Measurements from ENCODE around the gene HRH3.

DNA sequence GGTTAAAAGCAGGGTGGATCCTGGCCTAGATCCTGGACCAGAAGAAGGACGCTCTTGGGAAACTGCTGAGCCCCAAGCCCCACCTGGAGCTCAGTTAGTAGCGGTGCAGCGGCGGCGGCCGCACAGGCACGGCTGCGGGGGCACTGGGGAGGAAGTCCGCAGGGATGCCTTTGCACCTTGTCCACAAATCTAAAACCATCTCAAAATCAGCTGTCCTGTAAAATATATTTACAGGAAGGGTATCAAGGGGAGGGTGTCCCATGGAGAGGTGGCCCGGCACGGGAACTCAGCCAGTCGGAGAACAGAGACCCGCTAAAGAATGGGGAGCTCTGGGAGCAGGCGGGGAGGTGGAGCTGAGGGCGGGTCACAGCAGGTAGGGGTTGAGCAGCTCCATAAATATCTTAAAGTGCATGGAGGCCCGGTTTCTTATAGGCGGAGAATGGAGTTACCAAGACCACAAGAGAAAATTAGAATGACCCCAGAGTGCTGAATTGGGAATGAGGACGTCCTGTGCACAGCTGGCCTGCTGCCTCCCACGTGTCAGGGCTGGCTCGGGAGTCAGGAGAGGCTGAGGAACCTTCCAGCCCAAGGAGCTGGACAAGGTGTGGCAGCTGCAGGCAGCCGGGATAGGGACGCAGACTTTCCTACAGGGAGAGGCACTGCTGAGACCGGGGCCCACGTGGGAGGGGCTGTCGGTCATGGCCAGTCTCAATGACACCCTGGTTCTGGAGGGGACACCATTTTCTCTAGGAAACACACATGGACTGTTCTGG, 29.3 kb downstream of the HRH3 start:
- TF ChIP-seq TCF12 (IDR thresholded peaks at IDR 0.05; ENCODE audit: low read depth) = no peak
- no peak for TF ChIP-seq CEBPB (IDR thresholded peaks at IDR 0.05)
- TF ChIP-seq TAF1 (IDR thresholded peaks at IDR 0.05; ENCODE audit: low read depth) = no peak
- no peak for TF ChIP-seq CREB1 (IDR thresholded peaks at IDR 0.05; ENCODE audit: low read depth)
- TF ChIP-seq, protein P1, sequence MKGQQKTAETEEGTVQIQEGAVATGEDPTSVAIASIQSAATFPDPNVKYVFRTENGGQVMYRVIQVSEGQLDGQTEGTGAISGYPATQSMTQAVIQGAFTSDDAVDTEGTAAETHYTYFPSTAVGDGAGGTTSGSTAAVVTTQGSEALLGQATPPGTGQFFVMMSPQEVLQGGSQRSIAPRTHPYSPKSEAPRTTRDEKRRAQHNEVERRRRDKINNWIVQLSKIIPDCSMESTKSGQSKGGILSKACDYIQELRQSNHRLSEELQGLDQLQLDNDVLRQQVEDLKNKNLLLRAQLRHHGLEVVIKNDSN (IDR thresholded peaks at IDR 0.05) = no peak
- TF ChIP-seq, protein P2, sequence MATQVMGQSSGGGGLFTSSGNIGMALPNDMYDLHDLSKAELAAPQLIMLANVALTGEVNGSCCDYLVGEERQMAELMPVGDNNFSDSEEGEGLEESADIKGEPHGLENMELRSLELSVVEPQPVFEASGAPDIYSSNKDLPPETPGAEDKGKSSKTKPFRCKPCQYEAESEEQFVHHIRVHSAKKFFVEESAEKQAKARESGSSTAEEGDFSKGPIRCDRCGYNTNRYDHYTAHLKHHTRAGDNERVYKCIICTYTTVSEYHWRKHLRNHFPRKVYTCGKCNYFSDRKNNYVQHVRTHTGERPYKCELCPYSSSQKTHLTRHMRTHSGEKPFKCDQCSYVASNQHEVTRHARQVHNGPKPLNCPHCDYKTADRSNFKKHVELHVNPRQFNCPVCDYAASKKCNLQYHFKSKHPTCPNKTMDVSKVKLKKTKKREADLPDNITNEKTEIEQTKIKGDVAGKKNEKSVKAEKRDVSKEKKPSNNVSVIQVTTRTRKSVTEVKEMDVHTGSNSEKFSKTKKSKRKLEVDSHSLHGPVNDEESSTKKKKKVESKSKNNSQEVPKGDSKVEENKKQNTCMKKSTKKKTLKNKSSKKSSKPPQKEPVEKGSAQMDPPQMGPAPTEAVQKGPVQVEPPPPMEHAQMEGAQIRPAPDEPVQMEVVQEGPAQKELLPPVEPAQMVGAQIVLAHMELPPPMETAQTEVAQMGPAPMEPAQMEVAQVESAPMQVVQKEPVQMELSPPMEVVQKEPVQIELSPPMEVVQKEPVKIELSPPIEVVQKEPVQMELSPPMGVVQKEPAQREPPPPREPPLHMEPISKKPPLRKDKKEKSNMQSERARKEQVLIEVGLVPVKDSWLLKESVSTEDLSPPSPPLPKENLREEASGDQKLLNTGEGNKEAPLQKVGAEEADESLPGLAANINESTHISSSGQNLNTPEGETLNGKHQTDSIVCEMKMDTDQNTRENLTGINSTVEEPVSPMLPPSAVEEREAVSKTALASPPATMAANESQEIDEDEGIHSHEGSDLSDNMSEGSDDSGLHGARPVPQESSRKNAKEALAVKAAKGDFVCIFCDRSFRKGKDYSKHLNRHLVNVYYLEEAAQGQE (IDR thresholded peaks at IDR 0.05; ENCODE audit: low read depth) = no peak
- TF ChIP-seq RAD21 (IDR thresholded peaks at IDR 0.05; ENCODE audit: low read depth) = no peak
- TF ChIP-seq EP300 (IDR thresholded peaks at IDR 0.05; ENCODE audit: borderline replicate concordance) = no peak
- no peak for TF ChIP-seq FOXM1 (IDR thresholded peaks at IDR 0.05; ENCODE audit: borderline replicate concordance, low read depth)
- TF ChIP-seq, protein P3, sequence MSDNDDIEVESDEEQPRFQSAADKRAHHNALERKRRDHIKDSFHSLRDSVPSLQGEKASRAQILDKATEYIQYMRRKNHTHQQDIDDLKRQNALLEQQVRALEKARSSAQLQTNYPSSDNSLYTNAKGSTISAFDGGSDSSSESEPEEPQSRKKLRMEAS (IDR thresholded peaks at IDR 0.05) = no peak

Measured in Ishikawa (cell line).